HUES64 (cell line): ENCODE data around the gene ZNF780B. TPM values are rescaled to one million over a fixed set of nuclear protein-coding genes. Genes with fewer than 3 reads are reported as not detected.

ENCODE experiments used
- H3K27ac ChIP-seq: 2 replicates; pipeline ENCODE4 v1.7.0; 2013; ENCODE audit warnings: low read depth, low read length, inconsistent platforms
- H3K27me3 ChIP-seq: 2 replicates; pipeline ENCODE4 v1.6.1; 2013; ENCODE audit warnings: mild to moderate bottlenecking, low read length; ENCODE audit not compliant: insufficient read depth
- H3K36me3 ChIP-seq: 2 replicates; pipeline ENCODE4 v1.6.1; 2013; ENCODE audit warnings: mild to moderate bottlenecking, low read length; ENCODE audit not compliant: insufficient read depth
- H3K4me1 ChIP-seq: 2 replicates; pipeline ENCODE4 v1.6.1; 2013; ENCODE audit warnings: mild to moderate bottlenecking, low read length, moderate library complexity; ENCODE audit not compliant: insufficient read depth
- H3K4me3 ChIP-seq: 2 replicates; pipeline ENCODE4 v1.5.1; 2013; ENCODE audit warnings: mild to moderate bottlenecking, low read length, moderate library complexity
- H3K9ac ChIP-seq: 2 replicates; pipeline ENCODE4 v1.6.1; 2013; ENCODE audit warnings: mild to moderate bottlenecking, low read depth, low read length
- H3K9me3 ChIP-seq: 2 replicates; pipeline ENCODE4 v1.6.1; 2013; ENCODE audit warnings: low read depth, low read length; ENCODE audit not compliant: insufficient read depth
- WGBS: fragments of 150-250, 120-280 bp; methylation state at CpG from one replicate; pipeline ENCODE4 v1.1.7; 2013; ENCODE audit warnings: missing lambda C conversion rate; 5-methylcytosine and 5-hydroxymethylcytosine counted together
- polyA plus RNA-seq, 2 experiments: library from polyadenylated mRNA; stranded (reverse); fragments of 50-300 nt; gene quantifications; one replicate each; pipeline ENCODE4 v1.2.3, GENCODE V29; 2013

The ZNF780B gene
- 5.8 TPM for polyA plus RNA-seq (2013, experiment 1 of 2)
- 5.8 TPM for polyA plus RNA-seq (2013, experiment 2 of 2)

DNA sequence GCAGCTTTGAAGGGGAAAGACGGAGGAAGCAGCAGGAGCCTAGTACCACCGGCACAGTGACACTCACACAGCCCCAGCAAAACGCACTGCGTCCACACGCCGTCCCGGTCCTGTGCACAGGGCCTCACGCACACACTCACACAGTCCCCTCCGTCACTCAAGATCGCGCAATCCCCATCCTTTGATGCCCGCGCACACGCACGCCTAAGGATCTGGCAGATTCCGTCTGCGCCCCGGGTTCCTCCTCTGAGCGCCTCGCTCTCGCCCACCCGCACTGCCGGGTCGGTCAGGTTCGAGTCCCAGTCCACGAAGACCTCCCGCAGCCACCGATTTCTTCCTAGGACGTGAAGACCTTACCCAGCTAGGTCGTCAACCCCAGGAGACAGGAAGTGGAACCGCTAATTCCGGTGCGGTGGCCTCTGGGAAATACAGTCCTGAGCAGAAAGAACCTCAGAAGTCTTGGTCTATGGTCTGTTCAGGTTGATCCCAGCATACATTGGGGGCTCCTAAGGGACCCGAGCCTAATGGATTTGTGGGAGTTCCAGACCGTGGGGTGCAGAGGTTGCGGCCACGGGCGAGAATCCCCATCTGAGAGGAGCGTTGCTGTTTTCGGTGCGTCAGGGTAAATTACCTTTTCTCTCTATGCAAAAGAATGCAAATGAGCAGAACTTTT is at the start of gene ZNF780B:
Gene ZNF780B, minus strand, starts transcription at position 400 of the 673 bp plus-strand sequence. CDS start 5,899 bp downstream, outside the sequence.
- H3K9ac ChIP-seq: peak within 1 kb of the TSS; percentile 77
- H3K4me1 ChIP-seq: 0 out of 2 replicates have a peak, but pooled peaks cover 3% of the 10 kb centered on the region
- H3K27ac ChIP-seq: no peak within 1 kb of the TSS
- H3K36me3 ChIP-seq: no peaks in the 10 kb centered on the region
- H3K27me3 ChIP-seq: no peaks in the 10 kb centered on the region
- H3K4me3 ChIP-seq: peak within 1 kb of the TSS; percentile 83
- under 1% methylated on average over 38 of the region's 41 CpGs for whole genome bisulfite sequencing
- H3K9me3 ChIP-seq: peaks cover 32% of the 10 kb centered on the region

- Histone ChIP-seq H3K9ac (no peak overlapping the region), H3K4me3 (no peak overlapping the region), H3K4me1 (no peaks in the 10 kb centered on the region), H3K36me3 (no peaks in the 10 kb centered on the region), H3K9me3 (peaks cover 4% of the 10 kb centered on the region; the same call in 1 of the 2 replicates), H3K27ac (no peak overlapping the region), H3K27me3 (peaks cover 2% of the 10 kb centered on the region; the same call in 1 of the 2 replicates)
- no CpG with 5 or more reads among the region's 1 CpG for WGBS
Observed at GRCh38 chr19:40104754-40105153, 48.7 kb upstream of the ZNF780B start.

DNA sequence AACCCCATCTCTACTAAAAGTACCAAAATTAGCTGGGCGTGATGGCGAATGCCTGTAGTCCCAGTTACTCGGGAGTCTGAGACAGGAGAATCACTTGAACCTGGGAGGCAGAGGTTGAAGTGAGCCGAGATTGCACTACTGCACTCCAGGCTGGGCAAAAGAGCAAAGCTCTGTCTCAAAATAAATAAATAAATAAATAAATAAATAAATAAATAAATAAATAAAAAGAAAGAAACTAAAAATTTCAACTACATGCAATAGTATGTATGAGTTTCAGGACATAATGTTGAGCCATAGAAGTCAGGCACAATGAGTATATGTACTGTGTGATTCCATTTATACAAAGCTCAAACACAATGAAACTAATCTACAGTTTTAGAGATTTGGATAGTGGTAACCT is 47.6 kb upstream of the ZNF780B start:
- WGBS: 90% methylated on average over 4 of the region's 4 CpGs
- peaks cover 2% of the 10 kb centered on the region; the same call in 1 of the 2 replicates for H3K27me3 ChIP-seq

DNA sequence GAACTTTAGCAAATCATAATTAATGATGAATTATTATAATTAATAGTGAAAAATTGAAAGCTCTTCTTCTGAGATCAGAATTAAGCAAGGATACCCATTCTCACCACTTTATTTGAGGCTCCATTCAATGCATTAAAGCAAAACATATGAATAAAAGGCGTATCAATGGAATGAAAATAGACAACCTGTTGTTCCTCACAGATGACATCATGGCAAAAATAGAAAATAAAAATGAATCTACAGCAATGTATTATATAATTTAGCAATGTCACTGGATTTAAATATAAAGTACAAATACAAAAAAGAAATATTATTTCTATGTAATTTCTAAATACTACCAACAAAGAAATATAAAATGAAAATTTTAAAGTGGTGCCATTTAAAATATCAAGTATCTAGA is 45.8 kb upstream of the ZNF780B start:
- no peak overlapping the region for H3K4me3 ChIP-seq
- H3K9me3 ChIP-seq: peaks cover 4% of the 10 kb centered on the region; the same call in 1 of the 2 replicates
- no peaks in the 10 kb centered on the region for H3K4me1 ChIP-seq
- peaks cover 2% of the 10 kb centered on the region; the same call in 1 of the 2 replicates for H3K27me3 ChIP-seq
- H3K27ac ChIP-seq: no peak overlapping the region
- 100% methylated on average over 1 of the region's 1 CpG for WGBS
- no peaks in the 10 kb centered on the region for H3K36me3 ChIP-seq
- H3K9ac ChIP-seq: no peak overlapping the region

More for the DNA sequence above, 47.6 kb upstream of the ZNF780B start:
- Histone ChIP-seq H3K4me1 (no peaks in the 10 kb centered on the region), H3K9me3 (peaks cover 4% of the 10 kb centered on the region; the same call in 1 of the 2 replicates), H3K4me3 (no peak overlapping the region), H3K27ac (no peak overlapping the region), H3K9ac (no peak overlapping the region), H3K36me3 (no peaks in the 10 kb centered on the region)

DNA sequence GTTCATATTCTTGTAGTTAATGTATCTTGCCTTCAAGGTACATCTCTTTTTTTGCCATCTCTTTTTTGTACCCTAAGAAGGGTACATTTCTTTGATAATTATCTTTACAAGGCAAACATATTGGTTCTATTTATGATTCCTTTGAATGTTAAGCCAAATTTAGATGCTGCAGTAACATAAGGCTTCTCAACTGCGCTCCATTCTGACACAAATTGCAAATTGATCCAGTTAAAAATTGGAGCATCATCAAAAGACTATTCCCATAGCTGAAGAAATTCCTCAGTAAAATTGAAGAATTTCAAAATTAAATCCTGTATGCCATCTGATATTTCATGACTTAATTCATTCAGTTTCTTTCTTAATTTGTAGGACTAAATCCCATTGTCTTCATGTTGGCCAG is 37.4 kb upstream of the ZNF780B start:
- Histone ChIP-seq H3K36me3 (no peaks in the 10 kb centered on the region; the same call in 1 of the 2 replicates), H3K4me3 (no peak overlapping the region), H3K27ac (no peak overlapping the region), H3K4me1 (peaks cover 8% of the 10 kb centered on the region; the same call in 1 of the 2 replicates), H3K9ac (no peak overlapping the region), H3K27me3 (no peaks in the 10 kb centered on the region), H3K9me3 (no peaks in the 10 kb centered on the region)
- WGBS: 90% methylated on average over 1 of the region's 1 CpG

DNA sequence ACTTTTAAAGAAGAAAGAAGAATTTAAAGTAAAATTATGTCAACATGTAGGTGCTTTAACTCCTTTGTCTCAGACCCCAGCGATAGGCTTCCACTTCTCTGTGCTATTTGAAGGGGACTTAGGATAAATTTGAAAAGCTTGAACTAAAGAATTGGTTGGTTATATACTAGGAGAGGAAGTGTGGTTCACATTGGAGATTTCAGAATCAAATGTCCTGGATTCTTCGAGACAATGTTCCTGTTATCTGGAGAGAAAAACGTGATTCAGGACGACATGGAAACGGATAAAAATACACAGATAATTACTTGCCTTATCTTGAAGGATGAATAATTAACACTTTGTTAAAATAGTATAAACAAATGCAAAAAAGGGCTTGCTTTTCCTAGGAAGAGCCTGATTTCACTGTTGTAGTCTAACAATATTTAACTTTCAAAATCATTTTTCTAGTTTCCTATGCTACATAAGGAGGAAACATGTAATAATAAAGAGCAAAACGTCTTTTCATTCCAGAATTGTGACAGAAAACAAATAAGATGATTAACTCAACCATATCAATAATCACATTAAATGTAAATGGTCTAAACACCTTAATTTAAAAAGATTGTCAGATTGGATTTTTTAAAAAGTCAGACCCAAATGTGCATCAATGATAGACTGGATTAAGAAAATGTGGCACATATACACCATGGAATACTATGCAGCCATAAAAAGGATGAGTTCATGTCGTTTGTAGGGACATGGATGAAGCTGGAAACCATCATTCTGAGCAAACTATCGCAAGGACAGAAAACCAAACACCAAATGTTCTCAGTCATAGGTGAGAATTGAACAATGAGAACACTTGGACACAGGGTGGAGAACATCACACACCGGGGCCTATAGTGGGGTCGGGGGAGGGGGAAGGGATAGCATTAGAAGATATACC is 35.4 kb upstream of the ZNF780B start:
- H3K4me1 ChIP-seq: peaks cover 8% of the 10 kb centered on the region; the same call in 1 of the 2 replicates
- no peaks in the 10 kb centered on the region for H3K27me3 ChIP-seq
- H3K9me3 ChIP-seq: no peaks in the 10 kb centered on the region
- peak overlapping the region; percentile 87 for H3K4me3 ChIP-seq
- peak overlapping the region; percentile 75 for H3K9ac ChIP-seq
- H3K27ac ChIP-seq: peak overlapping the region; percentile 19; the same call in 1 of the 2 replicates
- 59% methylated on average over 9 of the region's 10 CpGs for WGBS
- H3K36me3 ChIP-seq: no peaks in the 10 kb centered on the region; the same call in 1 of the 2 replicates

DNA sequence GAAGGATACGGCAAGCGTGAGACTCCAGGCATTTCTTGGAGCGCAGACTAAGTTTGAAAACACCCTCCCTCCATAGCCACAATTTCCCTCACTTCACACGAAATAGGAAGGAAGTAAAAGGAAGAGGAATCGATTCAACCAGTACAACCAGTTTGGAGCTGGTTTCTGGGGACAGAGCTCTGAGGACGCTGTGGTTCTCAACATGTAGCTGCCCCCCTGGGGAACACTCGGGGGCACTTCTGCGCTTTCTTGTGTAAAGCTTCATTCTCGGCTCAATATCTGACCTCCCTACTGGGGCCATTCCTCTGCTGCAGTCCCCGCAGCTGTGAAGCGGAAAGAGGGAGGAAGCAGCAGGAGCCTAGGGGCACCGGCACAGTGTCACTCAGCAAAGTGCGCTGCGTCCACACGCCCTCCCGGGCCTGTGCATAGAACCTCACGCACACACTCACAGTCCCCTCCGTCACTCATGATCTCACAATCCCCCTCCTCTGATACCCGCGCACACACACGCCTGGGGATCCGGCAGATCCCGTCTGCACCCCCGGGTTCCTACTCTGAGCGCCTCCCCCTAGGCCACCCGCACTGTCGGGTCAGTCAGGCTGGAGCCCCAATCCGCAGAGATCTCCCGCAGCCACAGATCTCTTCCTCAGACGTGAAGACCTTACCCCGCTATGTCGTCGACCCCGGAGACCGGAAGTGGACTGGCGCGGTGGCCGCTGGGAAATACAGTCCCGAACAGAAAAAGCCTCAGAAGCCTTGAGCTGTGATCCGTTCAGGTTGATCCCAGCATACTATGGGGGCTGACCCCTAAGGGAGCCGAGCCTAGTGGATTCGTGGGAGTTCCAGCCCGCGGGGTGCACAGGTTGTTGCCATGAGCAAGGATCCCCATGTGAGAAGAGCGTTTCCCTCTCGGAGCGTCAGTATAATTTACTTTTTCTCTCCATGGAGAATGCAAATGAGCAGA is 34.5 kb upstream of the ZNF780B start, which contains the start of gene ZNF780A:
Gene ZNF780A, minus strand, starts transcription at position 703 of the 964 bp plus-strand sequence. CDS start 6,190 bp downstream, outside the sequence.
- under 1% methylated on average over 46 of the region's 47 CpGs for WGBS
- no peaks in the 10 kb centered on the region for H3K27me3 ChIP-seq
- H3K4me1 ChIP-seq: peaks cover 8% of the 10 kb centered on the region; the same call in 1 of the 2 replicates
- peak within 1 kb of the TSS; percentile 75 for H3K9ac ChIP-seq
- H3K9me3 ChIP-seq: no peaks in the 10 kb centered on the region
- H3K4me3 ChIP-seq: peak within 1 kb of the TSS; percentile 87
- H3K36me3 ChIP-seq: no peaks in the 10 kb centered on the region; the same call in 1 of the 2 replicates
- H3K27ac ChIP-seq: peak within 1 kb of the TSS; percentile 66

DNA sequence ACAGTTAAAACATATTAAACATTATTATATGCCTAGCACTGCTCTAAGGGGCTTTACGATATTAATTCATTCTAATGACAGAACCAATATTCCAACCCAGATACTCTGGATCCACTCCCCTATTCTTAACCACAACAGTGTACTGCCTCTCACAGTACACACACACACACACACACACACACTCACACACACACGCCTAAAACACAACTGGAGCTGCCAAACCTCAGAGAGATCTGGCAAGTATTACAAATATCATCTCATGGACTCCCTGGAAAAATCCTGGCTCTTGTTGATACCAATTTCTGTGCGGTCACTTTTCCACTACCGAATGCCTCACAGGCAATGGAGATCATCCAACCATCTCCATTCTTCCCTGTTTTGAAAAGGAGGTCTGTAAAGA is 33.4 kb upstream of the ZNF780B start:
- no peaks in the 10 kb centered on the region for H3K27me3 ChIP-seq
- H3K27ac ChIP-seq: no peak overlapping the region
- H3K36me3 ChIP-seq: no peaks in the 10 kb centered on the region; the same call in none of the 2 replicates
- no peaks in the 10 kb centered on the region for H3K9me3 ChIP-seq
- peaks cover 11% of the 10 kb centered on the region; the same call in 1 of the 2 replicates for H3K4me1 ChIP-seq
- peak overlapping the region; percentile 75; the same call in 1 of the 2 replicates for H3K9ac ChIP-seq
- 92% methylated on average over 4 of the region's 4 CpGs for WGBS
- peak overlapping the region; percentile 87 for H3K4me3 ChIP-seq

DNA sequence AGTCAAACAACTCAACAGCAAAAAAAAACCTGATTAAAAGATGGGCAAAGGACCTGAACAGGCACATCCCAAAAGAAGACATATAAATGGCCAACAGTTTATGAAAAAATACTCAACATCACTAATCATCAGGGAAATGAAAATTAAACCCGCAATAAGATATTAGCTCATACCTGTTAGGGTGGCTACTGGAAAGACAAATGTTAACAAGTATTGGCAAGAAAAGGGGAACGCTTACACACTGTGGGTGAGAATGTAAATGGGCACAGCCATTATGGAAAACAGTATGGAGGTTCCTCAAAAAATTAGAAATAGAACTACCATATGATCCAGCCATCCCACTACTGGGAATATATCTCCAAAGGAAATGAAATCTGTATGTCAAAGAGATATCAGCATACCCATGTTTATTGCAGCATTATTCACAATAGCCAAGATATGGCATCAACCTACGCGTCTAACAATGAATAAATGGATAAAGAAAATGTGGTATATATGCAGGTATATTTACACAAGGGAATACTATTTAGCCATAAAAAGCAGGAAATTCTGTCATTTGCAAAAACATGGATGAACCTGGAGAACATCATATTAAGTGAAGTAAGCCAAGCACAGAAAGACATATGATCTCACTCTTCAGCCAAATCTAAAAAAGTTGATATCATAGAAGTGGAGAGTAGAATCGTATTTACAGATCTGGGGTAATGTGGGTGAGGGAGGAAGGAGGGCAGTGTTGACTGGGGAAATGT is 32.4 kb upstream of the ZNF780B start:
- Histone ChIP-seq H3K27ac (no peak overlapping the region), H3K4me3 (no peak overlapping the region), H3K27me3 (no peaks in the 10 kb centered on the region), H3K36me3 (peaks cover 2% of the 10 kb centered on the region), H3K9ac (no peak overlapping the region), H3K9me3 (no peaks in the 10 kb centered on the region), H3K4me1 (peaks cover 11% of the 10 kb centered on the region; the same call in 1 of the 2 replicates)
- WGBS: 91% methylated on average over 3 of the region's 5 CpGs
